NCI-H1417 treated with DMSO at 0.1 percent for 48 hours (cell line): ENCODE results near the gene TBC1D21.

ENCODE experiments used
- DNase-seq: peaks from one replicate; lab custom pipeline; 2025; lab: John Stamatoyannopoulos, UW

The TBC1D21 gene, protein sequence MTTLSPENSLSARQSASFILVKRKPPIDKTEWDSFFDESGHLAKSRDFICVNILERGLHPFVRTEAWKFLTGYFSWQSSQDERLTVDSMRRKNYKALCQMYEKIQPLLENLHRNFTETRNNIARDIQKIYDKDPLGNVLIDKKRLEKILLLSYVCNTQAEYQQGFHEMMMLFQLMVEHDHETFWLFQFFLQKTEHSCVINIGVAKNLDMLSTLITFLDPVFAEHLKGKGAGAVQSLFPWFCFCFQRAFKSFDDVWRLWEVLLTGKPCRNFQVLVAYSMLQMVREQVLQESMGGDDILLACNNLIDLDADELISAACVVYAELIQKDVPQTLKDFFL

DNA sequence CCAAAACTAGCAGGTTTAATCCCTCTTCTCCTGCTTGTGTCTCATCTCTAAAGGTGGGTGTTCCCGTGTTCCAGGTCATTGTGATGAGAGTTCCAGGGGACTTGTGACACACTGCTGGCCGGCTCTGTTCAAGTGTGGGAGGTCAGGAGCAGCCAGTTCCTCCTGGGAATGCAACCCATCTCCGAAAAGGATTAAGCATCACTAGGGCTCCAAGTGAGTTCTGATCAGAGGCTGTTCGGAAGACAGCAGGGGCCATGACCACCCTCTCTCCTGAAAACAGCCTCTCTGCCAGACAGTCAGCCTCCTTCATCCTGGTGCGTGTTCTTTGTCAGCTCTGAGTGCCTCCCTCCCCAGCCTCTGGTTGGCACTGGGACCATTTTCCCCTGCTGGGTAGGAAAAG lies at the start of gene TBC1D21:
Gene TBC1D21, plus strand, starts transcription at position 109 of the 400 bp plus-strand sequence. Its CDS starts 146 bp downstream, at position 255.
- no peak for DNase-seq

DNA sequence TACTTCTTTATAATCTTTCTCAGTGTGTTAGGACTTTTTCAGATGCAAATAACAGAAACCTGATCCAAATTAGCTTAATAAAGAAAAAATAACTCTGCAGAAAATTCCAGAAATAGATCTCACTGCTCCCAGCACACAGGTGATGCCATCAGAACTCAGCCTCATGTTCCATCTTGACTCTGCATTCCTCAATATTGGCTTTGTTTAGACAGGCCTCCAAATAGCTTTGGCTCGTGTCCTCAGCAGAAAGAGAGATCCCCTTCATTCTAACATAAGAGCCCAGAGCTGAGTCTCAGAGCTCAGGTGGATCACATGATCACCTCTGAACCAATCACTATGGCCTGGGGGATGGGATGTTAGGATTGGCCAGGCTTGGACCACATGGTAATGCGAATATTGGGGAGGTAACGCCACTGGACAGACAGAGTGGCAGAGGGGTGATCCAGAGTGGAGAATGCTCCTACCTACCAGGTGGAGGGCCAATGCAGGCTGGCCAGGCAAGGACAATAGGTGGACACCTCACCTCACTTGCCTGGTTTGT lies 46.6 kb upstream of the TBC1D21 start:
- DNase-seq: no peak

DNA sequence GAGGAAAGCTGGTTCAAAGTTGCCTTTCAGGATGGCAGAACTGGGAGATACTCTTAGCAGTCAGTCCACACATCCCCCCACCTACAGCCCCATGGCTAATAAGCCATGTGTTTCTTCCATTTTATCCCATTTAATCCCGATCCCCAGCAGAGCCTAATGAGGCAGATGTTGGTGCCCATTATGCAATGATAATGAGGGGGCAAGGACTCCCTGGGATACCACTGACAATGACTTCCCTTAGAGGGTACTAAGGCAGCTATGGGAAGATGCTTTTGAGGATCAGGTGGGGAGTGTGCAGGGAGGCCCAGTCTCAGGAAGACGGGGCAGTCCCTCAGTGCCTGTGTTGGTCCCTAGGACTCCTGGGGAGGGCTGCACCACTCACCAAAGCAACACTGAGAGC lies 43.8 kb upstream of the TBC1D21 start:
- DNase-seq: no peak

DNA sequence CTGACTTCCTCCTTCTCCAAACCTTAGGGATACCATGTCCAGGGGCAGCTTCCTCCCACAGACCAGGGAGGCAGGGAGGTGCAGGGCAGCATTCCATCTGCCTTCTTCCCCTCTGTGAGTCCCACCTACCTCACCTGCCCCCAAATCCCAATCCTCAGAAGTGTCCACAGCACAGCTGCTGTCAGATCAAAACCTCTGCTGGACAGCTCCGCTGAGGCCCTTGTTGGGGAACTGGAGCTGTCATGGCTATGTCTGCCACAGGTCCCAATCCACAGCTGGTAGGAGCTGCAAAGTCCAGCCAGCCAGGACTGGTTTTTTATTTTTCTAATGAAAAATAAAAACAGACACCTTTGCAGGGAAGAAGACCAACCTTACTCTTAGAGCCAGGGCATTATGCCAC lies 40.7 kb upstream of the TBC1D21 start:
- no peak for DNase-seq

DNA sequence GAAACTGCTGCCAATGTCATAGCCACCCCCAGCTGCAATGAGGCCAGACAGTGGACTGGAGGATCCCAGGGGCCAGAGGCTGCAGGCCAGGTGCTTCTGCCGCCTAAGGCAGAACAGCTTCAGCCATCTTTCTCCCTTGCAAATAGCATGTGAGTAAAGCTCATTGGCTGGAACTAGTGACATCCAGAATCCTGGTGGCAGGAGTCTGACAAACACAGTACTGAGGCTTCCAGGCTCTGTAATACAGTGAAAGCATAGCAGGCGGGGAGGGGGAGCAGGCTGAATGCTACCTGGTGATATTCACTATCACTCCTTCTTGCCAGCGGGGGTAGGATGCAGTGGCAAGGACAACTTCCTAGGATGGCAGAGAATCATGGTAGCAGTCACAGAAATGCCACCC lies 36.5 kb upstream of the TBC1D21 start:
- DNase-seq: no peak

DNA sequence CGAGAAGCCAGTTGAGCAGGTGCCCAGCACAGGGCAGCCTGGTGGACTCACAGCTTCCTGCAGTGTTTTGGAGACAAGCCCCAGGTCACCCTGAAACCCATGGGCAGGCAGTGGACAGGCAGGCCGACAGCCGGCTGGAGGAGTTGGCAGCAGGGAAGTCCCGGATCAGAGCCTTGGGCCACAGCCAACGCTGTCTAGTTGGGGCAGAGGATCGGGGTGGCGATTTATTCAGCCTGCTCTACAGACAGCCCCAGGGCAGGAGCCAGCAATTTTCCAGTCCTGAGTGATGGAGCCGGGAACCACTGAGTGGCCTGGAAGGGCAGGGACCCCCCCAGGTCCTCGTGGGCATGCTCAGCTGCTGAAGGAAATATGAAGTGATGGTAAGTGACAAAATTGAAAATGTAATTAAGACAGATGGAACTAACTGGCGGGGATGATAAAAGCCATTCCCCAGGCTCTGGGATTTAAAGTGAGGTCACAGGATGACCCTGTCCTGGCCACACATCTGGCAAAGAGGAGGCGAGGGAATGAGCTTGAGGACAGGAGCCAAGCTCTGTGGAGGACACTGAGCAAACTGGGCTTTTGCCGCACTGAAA lies 34.4 kb upstream of the TBC1D21 start:
- DNase-seq: no peak

DNA sequence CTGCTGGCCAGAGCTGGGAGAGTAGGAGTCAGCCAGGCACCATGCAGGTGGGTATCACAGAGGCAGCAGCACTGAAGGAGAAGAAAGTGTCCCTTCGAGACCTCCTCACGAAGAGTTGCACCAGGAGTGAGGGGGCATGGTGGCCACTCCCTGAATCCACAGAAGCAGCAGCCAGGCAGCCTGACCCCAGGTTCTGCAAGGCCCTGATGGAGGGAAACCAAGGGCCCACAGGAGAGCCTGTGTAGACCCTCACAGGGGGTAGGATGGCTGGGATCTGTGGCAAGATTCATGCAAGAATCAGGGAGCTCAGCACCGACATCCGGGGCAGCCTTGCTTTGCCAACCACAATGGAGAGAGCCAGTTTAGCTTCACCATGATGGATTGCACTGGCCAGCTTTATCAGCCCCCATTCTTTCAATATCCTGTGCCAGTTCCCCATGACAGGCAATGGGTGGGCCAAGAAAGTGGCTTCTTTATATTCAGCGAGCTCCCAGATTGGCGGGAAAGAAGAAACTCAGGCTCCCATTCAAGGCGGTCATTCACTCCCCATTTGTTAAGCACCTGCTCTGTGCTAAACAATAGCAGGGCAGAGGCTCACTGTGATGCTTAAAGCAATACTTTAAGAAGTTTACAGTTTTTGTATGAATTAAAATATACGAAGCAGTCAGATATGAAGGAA lies 33.5 kb upstream of the TBC1D21 start:
- no peak for DNase-seq

DNA sequence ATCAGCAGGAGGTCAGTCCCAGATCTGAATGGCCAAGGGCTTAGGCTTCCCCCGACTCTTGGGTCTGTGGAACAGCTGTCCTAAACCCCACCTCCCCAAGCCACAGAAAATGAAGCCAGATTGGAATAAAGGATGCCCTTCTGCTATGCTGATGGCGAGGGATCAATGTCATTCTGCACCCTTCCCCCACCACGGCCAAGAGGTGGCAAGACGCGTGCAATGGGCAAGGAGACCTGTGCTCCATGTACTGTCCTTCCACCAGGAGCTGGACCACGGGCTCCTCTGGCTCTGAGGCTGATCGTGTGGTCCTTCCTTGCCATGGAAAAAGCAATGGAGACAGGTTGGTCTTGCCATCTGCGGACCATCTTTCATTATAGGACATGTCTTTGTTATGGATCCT lies 32.6 kb upstream of the TBC1D21 start:
- DNase-seq: no peak

DNA sequence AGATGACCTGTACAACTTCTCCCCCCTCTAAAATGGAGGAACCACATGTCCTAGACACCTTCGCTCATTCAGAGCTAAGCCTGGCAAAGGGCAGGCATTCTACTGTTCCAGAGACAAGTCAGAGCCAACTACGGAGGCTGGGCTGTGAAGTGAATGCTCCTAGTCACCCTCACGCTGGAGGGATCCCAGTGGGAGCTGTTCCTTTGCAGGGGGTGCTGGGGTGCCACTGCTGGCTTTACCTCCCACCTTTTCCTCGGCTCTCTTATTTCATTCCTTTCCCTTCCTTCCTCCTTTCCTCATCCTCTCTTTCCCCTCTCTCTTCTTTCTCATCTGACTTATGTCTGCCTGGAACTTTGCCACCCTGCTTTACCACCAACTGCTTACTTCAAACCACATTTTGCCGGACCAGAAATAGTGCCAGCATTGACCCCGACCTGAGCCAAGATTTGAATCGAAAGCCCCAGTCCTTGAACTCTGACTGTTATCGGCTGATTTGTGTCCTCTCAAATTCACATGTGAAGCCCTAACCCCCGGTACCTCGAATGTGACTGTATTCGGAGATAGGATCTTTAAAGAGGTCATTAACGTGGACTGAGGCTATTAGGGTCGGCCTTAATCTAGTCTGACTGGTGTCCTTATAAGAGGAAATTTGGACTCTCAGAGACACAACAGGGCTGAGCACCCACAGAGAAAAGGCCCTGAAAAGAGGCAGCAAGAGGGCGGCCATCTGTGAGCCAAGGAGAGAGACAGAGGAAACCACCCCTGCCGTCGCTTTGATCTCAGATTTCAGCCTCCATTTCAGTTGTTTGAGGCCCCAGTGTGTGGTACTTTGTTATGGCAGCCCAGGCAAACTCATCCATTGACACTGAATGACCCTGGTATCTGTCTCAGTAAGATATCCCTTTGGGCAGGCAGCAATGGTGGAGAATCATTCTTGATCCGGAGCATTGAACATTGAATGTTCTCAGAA lies 31.3 kb upstream of the TBC1D21 start:
- DNase-seq: no peak

DNA sequence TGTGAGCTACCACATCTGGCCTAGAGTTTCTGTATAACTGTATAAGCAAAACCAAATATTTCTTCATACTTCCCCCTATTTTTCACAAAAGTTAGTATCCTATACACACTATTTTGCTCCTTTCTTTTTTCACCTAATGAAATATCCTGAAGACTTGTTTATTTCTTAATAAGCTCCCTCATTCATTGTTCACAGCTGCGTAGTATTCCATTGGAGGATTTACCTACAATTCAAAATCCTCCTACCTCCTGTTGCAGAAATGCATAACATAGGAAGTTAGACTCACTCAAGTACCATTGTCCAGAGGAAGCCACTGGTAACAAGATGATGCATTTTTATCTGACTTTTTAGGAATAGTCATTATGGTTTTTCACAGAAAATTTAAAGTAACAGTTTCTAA lies 29.6 kb upstream of the TBC1D21 start:
- no peak for DNase-seq

DNA sequence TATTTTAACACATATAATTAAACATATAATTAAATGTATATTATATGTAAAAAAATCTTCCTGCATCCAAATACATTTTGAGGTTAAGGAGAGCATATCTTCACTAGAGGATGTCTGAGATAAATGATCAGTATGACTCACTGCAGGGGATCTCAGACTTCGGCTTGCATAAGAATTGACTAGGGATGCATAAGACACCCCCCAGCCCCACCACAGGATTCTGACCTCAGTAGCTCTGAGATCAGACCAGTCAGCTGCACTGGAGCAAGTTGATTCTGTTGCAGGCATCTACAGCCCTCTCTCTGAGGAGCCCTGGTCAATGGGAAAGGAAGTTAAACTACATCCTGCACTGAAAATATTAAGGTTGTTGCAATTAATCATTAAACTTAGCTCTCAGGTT lies 29.0 kb upstream of the TBC1D21 start:
- no peak for DNase-seq

DNA sequence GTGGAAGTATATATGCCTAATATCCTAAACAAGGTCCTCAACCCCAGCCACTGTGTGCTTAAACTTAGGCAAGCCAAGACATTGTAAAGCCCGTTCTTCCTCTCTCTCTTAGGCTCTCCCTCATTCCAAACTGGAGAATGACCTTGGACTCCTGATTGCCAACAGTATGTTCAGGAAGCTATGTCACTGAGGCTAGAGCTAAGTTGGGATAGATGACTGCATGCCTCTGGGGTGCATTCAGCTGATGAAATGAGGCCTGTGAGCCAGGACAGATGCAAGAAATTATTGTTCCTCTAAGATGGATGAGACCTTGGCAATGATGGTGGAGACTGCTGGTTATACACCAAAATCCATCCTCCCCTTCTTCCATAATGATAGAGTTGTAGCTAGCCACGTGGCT lies 27.9 kb upstream of the TBC1D21 start:
- no peak for DNase-seq

DNA sequence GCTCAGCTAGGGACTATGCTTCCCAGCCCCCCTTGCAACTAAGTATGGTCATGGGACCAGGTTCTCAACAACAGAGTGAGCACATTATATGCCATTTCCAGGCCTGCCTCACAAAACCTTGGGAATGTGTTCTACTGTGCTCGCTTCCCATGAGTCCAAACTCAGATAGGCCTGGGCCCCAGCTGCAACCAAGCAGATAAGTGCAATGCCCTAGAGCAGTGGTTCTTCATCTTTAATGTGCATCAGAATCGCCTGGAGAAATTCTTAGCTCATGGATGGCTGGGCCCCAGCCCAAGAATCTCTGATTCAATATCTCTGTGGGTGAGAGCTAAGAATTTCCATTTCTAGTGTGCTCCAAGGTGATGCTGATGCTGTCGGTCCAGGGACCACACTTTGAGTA lies 27.5 kb upstream of the TBC1D21 start:
- DNase-seq: no peak

DNA sequence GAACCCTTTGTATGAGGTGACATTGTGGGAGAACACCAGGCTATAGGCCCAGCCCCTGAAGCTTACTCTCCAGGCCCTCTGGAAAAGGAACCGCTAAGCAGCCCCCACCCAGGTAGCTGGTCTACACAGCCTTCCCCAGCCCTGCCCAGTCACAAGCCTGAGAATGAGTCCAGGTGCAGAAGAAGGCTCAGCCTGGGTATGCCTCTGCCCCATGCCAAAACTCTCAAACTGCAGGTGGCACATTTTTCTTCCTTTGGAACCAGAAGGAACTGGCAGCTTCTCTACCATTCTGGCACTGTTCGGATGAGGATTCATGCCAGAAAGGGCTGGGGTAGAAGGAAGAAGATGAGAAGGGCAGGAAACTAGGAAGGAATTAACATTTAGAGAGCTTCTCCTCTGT lies 23.7 kb upstream of the TBC1D21 start:
- DNase-seq: no peak

DNA sequence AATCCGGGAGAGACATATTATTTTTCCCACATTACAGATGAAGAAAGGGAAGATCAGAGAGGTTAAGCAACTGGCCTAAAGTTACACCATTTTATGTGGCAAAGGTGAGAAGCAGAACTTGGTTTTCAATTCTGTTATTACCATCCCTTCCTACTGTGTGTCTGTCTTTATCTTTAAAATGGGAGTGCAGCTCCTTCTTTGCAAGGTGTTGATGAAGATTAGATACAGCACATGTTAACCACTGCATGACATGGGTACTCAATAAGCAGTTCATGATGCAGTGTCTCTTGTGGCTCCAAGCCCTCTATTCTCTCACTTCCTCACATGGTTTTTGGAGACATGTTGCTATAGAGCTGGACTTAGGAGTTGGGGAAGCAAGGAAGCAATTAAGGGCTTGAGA lies 23.1 kb upstream of the TBC1D21 start:
- no peak for DNase-seq

DNA sequence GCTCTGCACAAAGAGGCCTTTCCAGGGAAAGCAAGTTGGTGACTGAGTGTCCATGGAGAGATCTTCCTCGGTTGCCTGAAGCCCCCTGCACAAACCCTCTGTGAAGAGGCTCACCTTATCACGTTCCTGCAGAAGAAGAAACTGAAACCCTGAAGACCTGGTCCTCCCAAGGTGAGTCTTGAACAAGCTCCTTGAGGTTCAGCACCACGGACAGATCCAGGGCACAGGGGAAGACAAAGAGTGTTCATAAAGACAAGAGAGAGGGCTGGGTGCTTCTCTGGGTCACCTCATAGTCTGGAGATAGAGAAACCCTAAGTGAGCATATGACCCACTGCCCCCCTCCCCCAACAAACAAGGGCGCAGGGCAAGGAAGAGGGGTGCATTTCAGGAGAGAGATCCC lies 21.7 kb upstream of the TBC1D21 start:
- no peak for DNase-seq

DNA sequence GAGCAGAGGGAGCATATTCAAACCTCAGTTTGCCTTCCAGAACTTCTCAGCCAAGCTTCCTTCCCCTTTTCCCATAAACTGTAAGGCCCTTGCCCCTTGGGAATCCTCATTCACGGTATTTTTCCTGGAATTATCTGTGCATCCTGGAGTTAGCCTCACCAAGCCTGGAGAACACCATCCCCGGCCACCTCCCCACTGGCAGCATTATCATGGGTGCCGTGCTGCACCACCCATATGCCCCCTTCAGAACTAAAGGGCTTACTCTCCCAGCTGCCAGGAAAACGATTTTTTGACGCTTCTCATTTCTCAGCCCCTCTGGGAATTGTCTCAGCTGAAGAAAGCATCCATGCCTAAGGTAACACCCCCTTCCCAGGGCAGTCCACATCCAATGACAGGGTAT lies 20.9 kb upstream of the TBC1D21 start:
- no peak for DNase-seq

DNA sequence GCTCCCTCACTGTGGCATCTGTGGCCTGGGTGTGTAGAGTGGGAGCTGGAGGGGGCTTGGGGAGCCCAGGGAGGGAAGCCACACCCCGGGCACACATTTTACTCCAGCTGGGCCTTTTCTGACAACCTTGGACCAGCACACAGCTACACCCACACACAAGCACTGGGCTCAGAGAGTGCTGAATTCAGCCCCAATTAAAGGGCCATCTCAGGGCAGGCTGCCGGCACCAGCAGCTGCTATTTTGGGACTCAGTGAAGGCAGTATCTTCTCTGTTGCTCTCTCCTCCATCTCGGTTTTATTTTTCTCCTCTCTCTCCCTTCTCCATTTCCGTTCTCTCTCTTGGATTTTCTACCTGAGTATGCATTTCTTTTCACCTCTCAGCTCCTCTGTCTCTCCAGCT lies 19.1 kb upstream of the TBC1D21 start:
- no peak for DNase-seq

DNA sequence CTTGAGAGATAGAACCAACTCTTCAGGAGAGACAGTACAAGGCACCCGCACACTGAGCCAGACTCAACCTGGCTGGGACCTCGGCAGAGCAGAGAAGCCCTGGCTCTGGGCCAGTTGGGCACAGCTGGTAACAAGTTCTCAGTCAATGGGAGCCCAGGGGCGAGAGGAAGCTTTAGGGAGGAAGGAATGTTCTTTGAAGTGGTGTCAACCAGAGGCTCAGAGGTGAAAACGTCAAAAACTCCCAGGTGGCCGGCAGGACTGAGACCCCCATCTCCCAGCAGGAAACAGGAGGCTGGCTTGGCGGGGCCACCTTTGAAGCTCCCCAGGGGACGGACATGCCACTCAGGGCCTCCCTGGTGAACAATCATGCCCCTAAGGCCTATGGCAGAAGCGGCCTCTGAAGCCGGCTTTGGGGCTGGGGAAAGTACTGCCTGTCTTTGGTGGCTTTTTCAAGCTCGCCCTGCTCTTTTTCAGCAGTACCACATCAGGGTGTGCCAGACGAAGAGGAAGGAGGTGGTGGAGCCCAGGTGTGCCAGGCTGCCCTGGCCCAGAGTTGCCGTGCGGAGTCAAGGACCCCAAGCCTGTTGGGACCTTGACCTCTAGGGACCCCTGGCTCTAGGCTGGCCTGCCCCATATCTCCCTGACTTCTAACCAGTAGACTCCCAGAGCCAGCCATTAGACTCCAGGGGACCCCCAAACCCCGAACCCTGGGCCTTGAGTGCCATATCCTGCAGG lies 16.7 kb upstream of the TBC1D21 start:
- DNase-seq: no peak

DNA sequence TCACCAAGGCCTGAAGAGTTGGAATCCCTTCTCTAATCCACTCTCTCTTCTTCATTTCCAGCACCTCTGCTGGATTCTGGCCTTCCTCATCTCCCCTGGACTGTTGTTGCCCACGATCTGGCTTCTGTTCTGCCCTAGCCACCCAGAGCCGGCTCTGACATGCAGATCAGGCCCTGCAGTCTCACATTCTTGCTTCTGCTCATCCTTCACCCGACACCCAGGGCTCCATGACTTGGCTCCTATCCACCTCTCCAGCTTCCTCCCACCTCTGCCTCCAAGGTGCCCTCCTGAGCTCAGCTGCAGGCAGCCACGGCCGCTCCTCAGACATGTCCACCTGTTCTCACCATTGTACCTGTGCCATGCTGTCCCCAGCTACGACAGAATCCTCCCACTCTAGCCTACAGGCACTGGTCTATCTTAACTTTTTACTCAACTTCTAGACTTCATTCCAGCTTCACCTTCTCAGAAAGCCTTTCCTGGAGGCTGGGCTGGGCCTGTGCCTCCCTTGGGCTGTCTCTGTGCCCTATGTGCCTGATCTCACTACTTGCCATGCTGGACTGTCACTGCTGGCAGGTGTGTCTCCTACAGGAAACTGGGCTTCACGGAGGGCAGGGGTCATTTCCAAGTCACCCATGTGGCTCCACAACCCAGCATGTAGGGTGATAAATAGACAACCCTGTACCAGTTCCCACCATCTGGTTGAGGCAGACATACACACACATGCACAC lies 16.0 kb upstream of the TBC1D21 start:
- DNase-seq: no peak

DNA sequence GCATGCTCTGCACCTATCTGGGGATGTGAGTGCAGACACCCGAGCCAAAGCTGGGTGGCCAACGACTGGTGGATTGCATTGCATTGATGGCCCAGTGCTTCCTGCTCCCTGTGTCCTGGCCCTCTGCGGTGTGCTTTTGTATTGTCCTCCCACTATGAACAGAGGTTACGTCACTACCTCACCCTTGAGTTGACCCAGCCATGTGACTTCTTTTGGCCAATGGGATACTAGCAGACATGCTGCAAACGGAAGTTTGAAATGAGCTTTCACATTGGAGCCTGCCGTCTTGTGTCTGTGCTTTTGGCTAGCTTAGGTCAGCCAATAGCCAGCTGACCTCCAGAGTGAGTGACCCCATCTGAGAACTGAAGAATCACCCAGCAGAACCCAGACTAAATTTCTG lies 15.3 kb upstream of the TBC1D21 start:
- DNase-seq: no peak
